Heart right ventricle (tissue), 16 donors: Measurements from ENCODE around the gene ADAMTSL4. TPM values are rescaled to one million over a fixed set of nuclear protein-coding genes. Genes with fewer than 3 reads are reported as not detected.

ENCODE experiments used
- ATAC-seq, 8 donors: fragments of 200-7000 bp; cut with Tn5 transposase; one replicate each; pipeline ENCODE4 v1.9.1; 2020; ENCODE audit warnings: mild to moderate bottlenecking in 8 of 8, moderate library complexity in 8 of 8, moderate number of reproducible peaks in 1 of 8
- DNase-seq, 2 donors: peaks; one replicate each; pipeline ENCODE4 v3.0.0-alpha.2; 2020
- H3K27ac ChIP-seq, 10 donors: fragments of 200-600 bp; sonication (generic) in 2 of 10; one replicate each; pipeline versions ENCODE4 v1.5.0 to v1.8.0; 2020 to 2022; ENCODE audit warnings: mild to moderate bottlenecking in 3 of 10
- H3K27me3 ChIP-seq, 7 donors: fragments of 200-600 bp; one replicate each; pipeline ENCODE4 v1.8.0; 2021 to 2022; ENCODE audit warnings: mild to moderate bottlenecking in 2 of 7
- H3K36me3 ChIP-seq, 9 donors: fragments of 200-600 bp; sonication (generic) in 1 of 9; one replicate each; pipeline versions ENCODE4 v1.5.0 to v1.8.0; 2020 to 2022; ENCODE audit warnings: mild to moderate bottlenecking in 2 of 9
- H3K4me1 ChIP-seq, 9 donors: fragments of 200-600 bp; sonication (generic) in 1 of 9; one replicate each; pipeline versions ENCODE4 v1.5.0 to v1.8.0; 2020 to 2022; ENCODE audit warnings: mild to moderate bottlenecking in 4 of 9
- H3K4me3 ChIP-seq, 10 donors: fragments of 200-600 bp; sonication (generic) in 2 of 10; one replicate each; pipeline versions ENCODE4 v1.5.0 to v1.8.0; 2020 to 2022; ENCODE audit warnings: mild to moderate bottlenecking in 7 of 10, moderate library complexity in 2 of 10
- H3K9me3 ChIP-seq, 11 donors: fragments of 200-600 bp in 10 of 11; sonication (generic) in 2 of 11; one replicate each; pipeline versions ENCODE4 v1.5.0 to v1.8.0; 2013 to 2022; ENCODE audit warnings: mild to moderate bottlenecking in 2 of 11, control low read depth in 1 of 11, moderate library complexity in 1 of 11
- WGBS, 2 donors: extraction: QIAGEN DNeasy Blood & Tissue Kit; methylation state at CpG; one replicate each; pipeline ENCODE4 v1.1.7; 2013; ENCODE audit warnings: inconsistent platforms in 1 of 2; 5-methylcytosine and 5-hydroxymethylcytosine counted together
- intact Hi-C, 10 donors: fragments of 100-400 bp; cut with DNase I; formaldehyde crosslinking; loops; one replicate each; pipeline versions ENCODE4 v1.11.1 to v1.14.2; 2022
- polyA plus RNA-seq, 2 donors: library from polyadenylated mRNA; stranded (reverse); fragments of 200-250 nt; gene quantifications; one replicate each; pipeline ENCODE4 v1.2.3, GENCODE V29; 2013
- total RNA-seq, 10 donors: library from RNA; stranded (reverse); fragmentation: NEBNext Ultra II Directional in 3 of 10; extraction: Animal tissue kit (Norgen Biotek cat#: 25700) in 3 of 10; gene quantifications; one replicate each; pipeline versions ENCODE4 v1.2.1 to v1.2.4, GENCODE V29; 2021 to 2023
- TF ChIP-seq, protein P1 (sequence below), 9 donors: fragments of 200-600 bp; sonication (generic) in 2 of 9; IDR thresholded peaks; one replicate each; pipeline versions ENCODE4 v1.5.0 to v1.8.0; 2021 to 2022; ENCODE audit warnings: antibody characterized with exemption in 9 of 9, mild to moderate bottlenecking in 5 of 9, moderate library complexity in 1 of 9
- donor health status: Arrhythmogenic right ventricular cardiomyopathy.
- donor health status: ischemic (EF 13 %, LVEDD 7.1; RV severe dilation, severe dysfunction).
- donor health status: healthy with polysubstance abuse.
- donor health status: DM: no; HTN: yes; CAD: no.
- donor health status: DM: no; HTN: no; CAD: no.
- donor health status: ischemic (EF 25% LVEDD 6.9; RV normal size, moderate dysfunction).
- donor health status: ischemic (EF 25% LVEDD 5.7; RV mildly dilated, moderate dysfunction).
- donor health status: healthy.
- donor health status: DM: yes; HTN: yes; CAD: no.
- donor health status: Ischemic cardiomyopathy.
- donor health status: ischemic (EF 35%, LVEDD 5.7; RV mildly dilated, moderate dysfunction).
- donor health status: nonischemic (EF 11% LVEDD 7.7; RV severe dilation, severe dysfunction).
- donor health status: DM: yes; HTN: yes; CAD: no.
- donor health status: PGD.
- donor health status: ischemic (EF 29% LVEDD 5.4; RV normal size, mild dysfunction).
- donor health status: nonischemic (EF 23%, LVEDD 6.1; RV moderate dilation, normal function).

The ADAMTSL4 gene
- total and polyA plus RNA-seq, 12 donors = 22.2 to 86.5 (median 44.6) TPM

DNA sequence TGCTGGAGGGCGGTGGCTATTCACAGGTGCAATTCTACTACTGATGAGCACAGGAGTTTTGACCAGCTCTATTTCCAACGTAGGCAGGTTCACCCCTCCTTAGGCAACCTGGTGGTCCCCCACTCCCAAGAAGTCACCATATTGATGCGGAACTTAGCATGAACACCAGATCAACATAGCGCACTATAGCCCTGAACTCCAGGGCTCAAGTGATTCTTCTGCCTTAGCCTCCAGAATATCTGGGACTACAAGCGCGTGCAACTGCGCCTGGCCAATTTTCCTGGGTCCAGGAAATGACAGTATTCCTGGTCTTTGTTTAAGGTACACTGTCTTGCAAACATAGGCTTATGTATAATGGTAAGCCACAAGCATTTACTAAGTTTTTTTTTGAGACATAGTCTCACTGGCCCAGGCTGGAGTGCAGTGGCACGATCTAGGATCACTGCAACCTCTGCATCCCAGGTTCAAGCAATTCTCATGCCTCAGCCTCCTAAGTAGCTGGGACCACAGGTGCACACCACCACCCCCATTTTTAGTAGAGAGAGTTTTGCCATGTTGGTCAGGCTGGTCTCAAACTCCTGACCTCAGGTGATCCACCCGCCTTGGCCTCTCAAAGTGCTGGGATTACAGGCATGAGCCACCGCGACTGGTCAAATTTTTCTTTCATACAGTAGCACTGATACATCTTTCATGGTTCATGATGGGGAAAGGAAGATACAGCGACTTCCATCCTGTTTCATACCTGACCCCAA lies 17.6 kb downstream of the ADAMTSL4 start:
- 73 to 82% methylated on average over 12 of the region's 12 CpGs for WGBS, 2 donors
- H3K36me3 ChIP-seq = peaks cover 0 to 25% (median 2%) of the 10 kb centered on the region in 9 donors
- ATAC-seq (no peak), DNase-seq (no peak)
- no peaks in the 10 kb centered on the region for H3K9me3 ChIP-seq
- H3K27me3 ChIP-seq = no peaks in the 10 kb centered on the region
- peaks cover 52 to 100% (median 96%) of the 10 kb centered on the region in 9 donors for H3K4me1 ChIP-seq
- intact Hi-C loops = loop anchor here in 3 of 10 donors (1.0 to 10.0 kb wide), 4 partner anchors 11 to 248 kb away; partner anchors contain the start of genes CTSK (in 1 of the 3) and GOLPH3L (in 1 of the 3)
- H3K4me3 ChIP-seq = peak overlapping the region in 7 of 10 donors; percentile 19 to 47 (median 34)
- peak overlapping the region; percentile 78 to 100 (median 99) for H3K27ac ChIP-seq
- TF ChIP-seq, protein P1, sequence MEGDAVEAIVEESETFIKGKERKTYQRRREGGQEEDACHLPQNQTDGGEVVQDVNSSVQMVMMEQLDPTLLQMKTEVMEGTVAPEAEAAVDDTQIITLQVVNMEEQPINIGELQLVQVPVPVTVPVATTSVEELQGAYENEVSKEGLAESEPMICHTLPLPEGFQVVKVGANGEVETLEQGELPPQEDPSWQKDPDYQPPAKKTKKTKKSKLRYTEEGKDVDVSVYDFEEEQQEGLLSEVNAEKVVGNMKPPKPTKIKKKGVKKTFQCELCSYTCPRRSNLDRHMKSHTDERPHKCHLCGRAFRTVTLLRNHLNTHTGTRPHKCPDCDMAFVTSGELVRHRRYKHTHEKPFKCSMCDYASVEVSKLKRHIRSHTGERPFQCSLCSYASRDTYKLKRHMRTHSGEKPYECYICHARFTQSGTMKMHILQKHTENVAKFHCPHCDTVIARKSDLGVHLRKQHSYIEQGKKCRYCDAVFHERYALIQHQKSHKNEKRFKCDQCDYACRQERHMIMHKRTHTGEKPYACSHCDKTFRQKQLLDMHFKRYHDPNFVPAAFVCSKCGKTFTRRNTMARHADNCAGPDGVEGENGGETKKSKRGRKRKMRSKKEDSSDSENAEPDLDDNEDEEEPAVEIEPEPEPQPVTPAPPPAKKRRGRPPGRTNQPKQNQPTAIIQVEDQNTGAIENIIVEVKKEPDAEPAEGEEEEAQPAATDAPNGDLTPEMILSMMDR (IDR thresholded peaks at IDR 0.05) = no peak

DNA sequence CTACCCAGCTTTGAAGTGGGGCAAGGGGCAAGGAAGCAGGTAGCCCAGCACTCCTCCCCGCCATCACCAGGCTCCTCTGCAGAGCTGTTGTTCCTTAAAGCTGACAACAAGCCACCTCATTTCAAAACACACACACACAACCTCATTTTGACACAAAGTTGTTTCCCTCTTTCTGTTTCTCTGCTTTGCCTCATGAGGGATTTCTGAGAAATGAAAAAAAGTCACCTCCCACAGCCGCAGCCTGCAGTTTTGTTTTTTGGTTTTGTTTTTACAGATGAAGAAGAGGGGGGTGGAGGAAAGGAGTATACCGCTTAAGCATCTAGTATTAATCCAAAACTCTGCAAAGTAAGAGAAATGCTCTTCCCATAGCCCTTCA lies 18.1 kb downstream of the ADAMTSL4 start:
- 23% methylated on average over 3 of the region's 3 CpGs for WGBS, 2 donors
- H3K9me3 ChIP-seq = no peaks in the 10 kb centered on the region
- H3K4me3 ChIP-seq = peak overlapping the region in 9 of 10 donors; percentile 12 to 47 (median 34)
- peak overlapping the region; percentile 78 to 100 (median 99) for H3K27ac ChIP-seq
- DNase-seq = no peak
- H3K4me1 ChIP-seq = peaks cover 49 to 100% (median 99%) of the 10 kb centered on the region in 9 donors
- intact Hi-C loops = loop anchor here in 3 of 10 donors (1.0 to 10.0 kb wide), 4 partner anchors 10 to 247 kb away; partner anchors contain the start of genes CTSK (in 1 of the 3) and GOLPH3L (in 1 of the 3)
- peak in 4 of 8 donors; percentile 0 to 12 (median 2) for ATAC-seq
- no peaks in the 10 kb centered on the region for H3K27me3 ChIP-seq
- peaks cover 0 to 31% (median 7%) of the 10 kb centered on the region in 9 donors for H3K36me3 ChIP-seq
- TF ChIP-seq, protein P1 (IDR thresholded peaks at IDR 0.05) = peak in 1 of 9 donors; percentile 8

DNA sequence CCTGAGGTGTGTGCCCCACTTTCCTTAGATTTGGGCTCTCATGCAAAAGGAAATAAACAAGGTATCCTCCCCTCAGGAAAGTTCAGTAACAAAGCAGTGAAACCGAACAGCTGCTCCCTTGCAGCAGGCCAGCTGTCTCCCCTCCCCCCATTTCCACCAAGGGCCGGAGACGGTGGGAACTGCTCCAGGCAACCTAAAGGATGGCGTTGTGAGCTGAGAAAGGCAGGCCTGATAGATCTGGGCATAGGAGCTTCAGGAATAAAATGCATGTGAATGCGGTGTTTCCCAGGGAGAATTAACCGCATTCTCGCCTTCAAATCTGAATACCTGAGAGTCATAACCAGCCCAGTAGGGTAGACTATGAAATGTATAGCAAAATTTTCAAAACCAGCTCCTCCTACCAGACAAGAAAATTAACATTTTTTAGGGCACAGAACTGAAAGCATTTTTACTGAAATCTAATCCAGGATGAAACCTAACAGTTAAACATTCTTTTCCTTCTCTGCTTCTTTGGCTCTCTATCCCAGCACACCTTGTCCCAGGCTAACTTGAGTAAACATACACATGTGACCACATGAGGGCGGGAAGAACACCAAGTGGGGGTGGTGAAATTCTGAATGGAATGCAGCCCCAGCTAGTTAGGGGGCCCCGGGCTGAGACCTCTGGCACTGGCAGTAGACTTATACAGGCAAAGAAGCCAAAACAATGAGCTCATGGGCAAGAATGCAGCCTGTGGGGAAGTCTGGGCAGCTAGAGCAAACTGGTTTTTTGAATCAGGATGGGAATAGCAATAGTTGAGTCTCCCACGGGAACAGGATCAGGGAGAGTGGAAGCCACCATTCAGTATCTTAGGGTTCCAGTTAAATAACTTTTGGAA lies 18.7 kb downstream of the ADAMTSL4 start:
- peak overlapping the region in 9 of 10 donors; percentile 12 to 47 (median 34) for H3K4me3 ChIP-seq
- peaks cover 0 to 37% (median 13%) of the 10 kb centered on the region in 9 donors for H3K36me3 ChIP-seq
- ATAC-seq (peak; percentile 41 to 92 (median 62)), DNase-seq (peak in 1 of 2 donors; percentile 74)
- peaks cover 48 to 100% (median 99%) of the 10 kb centered on the region in 9 donors for H3K4me1 ChIP-seq
- intact Hi-C loops = loop anchor here in 4 of 10 donors (1.0 to 10.0 kb wide), 5 partner anchors 9 to 247 kb away; partner anchors contain the start of genes CTSK (in 1 of the 4) and GOLPH3L (in 1 of the 4)
- WGBS, 2 donors = 1 to 4% methylated on average over 10 of the region's 10 CpGs
- H3K27ac ChIP-seq = peak overlapping the region; percentile 78 to 100 (median 99)
- no peaks in the 10 kb centered on the region for H3K9me3 ChIP-seq
- H3K27me3 ChIP-seq = no peaks in the 10 kb centered on the region
- TF ChIP-seq, protein P1 (IDR thresholded peaks at IDR 0.05) = peak in 1 of 9 donors; percentile 19

DNA sequence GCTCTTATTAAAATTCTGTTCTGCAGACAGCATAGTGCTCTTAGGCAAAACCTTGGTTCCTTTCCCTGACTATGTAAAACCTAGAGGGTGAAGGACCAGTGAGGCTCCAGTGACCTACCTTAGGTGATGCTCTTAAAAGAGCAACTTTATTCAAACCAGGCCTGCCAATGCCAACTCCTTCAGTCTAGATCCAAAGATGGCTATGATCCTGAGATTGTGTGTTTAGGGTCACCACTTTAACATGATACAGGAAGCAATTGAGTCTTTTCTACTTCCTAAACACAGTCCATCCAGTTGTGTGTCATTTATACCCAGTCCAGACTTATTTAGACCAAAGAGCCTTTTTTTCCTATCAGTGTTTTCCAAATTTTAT lies 19.4 kb downstream of the ADAMTSL4 start:
- H3K4me1 ChIP-seq = peaks cover 48 to 100% (median 99%) of the 10 kb centered on the region in 9 donors
- H3K27me3 ChIP-seq = no peaks in the 10 kb centered on the region
- peak in 2 of 8 donors; percentile 0 to 4 for ATAC-seq
- peak overlapping the region; percentile 78 to 100 (median 99) for H3K27ac ChIP-seq
- TF ChIP-seq, protein P1 (IDR thresholded peaks at IDR 0.05) = no peak
- H3K9me3 ChIP-seq = no peaks in the 10 kb centered on the region
- peaks cover 0 to 43% (median 19%) of the 10 kb centered on the region in 9 donors for H3K36me3 ChIP-seq
- peak overlapping the region in 8 of 10 donors; percentile 3 to 47 (median 34) for H3K4me3 ChIP-seq
- intact Hi-C loops = loop anchor here in 4 of 10 donors (2.0 to 10.0 kb wide), 4 partner anchors 24 to 246 kb away; partner anchors contain the start of genes CTSK (in 1 of the 4) and GOLPH3L (in 1 of the 4)
- DNase-seq = no peak
